ENCODE data around the gene ZNF385C.
A peak's percentile ranks its signal among the peaks of the same experiment; 100 is the strongest.

Gene ZNF385C

DNA sequence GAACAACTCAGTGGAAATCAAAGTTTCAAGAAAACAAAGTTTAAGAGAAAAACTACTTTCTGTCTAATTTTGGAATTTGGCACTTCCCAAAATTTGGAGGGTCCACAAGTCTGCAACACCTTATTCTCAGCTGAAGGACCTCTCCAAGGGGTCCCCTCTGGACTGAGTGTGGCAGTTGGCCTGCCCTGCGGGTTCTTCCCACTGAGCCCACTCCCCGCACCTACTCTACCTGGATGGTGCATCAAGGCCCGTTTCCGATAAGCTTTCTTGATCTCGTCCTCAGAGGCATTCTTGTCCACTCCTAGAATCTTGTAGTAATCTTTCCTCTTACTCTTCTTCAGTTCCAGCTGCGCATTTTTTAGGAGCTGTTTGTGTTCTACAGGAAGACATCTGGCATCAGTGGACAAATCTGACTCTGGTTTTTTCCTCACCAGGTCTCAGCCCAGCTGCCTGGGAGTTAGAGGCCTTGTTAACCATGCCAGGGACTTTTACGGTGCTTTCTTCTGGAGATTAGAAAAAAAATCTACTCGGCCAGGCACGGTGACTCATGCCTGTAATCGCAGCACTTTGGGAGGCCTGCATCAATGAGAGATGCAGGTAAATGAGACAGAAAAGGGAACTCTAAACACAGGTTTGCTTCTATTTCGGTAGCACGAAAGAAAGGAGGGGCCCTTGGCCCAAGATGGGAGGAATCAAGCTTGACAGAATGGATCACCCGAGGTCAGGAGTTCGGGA is 116.1 kb downstream of the ZNF385C start:
- no peak for DNase-seq (ENCODE audit: low spot score)
- no peak overlapping the region; the same call in 1 of the 2 replicates for H3K27ac ChIP-seq
- ChIA-PET CTCF (interaction anchor here (0.5 to 1.1 kb wide), 3 partner anchors 19 to 178 kb away, joined by 4 to 5 read pairs (median 4); no protein-coding TSS in a partner anchor), POLR2A (ENCODE audit: low non-redundant PET) (interaction anchor here (0.6 kb wide), 1 partner anchor 16 kb away, joined by 4 read pairs; no protein-coding TSS in a partner anchor)
- TF ChIP-seq, protein P1, sequence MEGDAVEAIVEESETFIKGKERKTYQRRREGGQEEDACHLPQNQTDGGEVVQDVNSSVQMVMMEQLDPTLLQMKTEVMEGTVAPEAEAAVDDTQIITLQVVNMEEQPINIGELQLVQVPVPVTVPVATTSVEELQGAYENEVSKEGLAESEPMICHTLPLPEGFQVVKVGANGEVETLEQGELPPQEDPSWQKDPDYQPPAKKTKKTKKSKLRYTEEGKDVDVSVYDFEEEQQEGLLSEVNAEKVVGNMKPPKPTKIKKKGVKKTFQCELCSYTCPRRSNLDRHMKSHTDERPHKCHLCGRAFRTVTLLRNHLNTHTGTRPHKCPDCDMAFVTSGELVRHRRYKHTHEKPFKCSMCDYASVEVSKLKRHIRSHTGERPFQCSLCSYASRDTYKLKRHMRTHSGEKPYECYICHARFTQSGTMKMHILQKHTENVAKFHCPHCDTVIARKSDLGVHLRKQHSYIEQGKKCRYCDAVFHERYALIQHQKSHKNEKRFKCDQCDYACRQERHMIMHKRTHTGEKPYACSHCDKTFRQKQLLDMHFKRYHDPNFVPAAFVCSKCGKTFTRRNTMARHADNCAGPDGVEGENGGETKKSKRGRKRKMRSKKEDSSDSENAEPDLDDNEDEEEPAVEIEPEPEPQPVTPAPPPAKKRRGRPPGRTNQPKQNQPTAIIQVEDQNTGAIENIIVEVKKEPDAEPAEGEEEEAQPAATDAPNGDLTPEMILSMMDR (conservative IDR thresholded peaks at IDR 0.05; ENCODE audit: low read depth): no peak

DNA sequence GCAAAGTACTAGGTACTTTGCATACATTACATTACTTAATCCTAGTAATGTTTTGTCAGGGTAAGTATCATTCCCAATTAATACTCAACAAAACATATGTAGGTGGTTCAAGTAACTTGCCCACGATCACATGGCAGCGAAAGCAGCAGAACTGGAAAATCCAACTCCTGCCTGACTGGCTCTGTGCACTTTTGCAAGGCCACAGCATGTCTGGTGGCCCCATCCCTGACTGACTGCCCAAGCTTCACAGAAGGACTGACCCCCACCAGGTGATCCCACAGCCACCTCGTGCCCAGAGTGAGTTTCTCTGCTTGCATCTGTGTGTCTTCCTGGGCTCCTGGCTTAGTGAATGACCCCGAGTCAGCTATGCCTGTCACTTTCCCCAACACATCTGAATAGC is 120.3 kb downstream of the ZNF385C start:
- TF ChIP-seq, protein P1 (conservative IDR thresholded peaks at IDR 0.05; ENCODE audit: low read depth): no peak
- peak overlapping the region; percentile 49 for H3K27ac ChIP-seq
- ChIA-PET CTCF (no interaction called here), POLR2A (ENCODE audit: low non-redundant PET) (no interaction called here)
- DNase-seq (ENCODE audit: low spot score): no peak

DNA sequence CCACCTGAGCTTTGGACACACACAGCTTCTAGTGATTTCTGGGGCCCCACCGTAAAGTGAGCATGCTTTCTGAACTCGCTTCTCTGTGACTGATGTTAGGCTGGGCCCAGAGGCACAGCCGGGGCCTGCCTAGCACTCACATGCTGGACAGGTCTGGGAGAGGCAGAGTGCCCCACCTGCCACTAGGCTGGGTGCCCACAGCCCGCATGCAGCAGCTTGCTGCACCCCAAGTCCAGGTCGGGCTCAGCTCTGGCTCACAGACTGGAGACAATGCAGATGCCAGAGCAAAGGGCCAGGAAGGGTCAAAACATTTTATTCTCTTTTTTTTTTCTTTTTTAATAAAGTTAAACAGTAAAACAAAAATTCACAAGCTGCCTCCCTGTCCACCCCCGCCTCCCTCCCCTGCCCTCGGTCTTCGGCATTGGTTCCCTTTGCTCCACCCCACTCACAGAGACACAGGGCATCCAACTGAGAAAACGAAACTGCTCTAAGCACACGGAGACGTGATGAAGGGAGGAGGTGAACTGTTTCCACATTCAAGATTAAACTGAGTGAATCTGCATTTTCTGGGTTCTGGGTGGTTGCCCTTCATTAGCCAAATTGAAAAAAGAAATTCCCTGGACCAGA is 122.0 kb downstream of the ZNF385C start:
- TF ChIP-seq, protein P1 (conservative IDR thresholded peaks at IDR 0.05; ENCODE audit: low read depth): no peak
- CTCF ChIA-PET: interaction anchor here (0.6 kb wide), 2 partner anchors 720 to 1349 kb away, joined by 6 read pairs; no protein-coding TSS in a partner anchor
- DNase-seq (ENCODE audit: low spot score): no peak
- POLR2A ChIA-PET (ENCODE audit: low non-redundant PET): interaction anchor here (0.8 kb wide), 1 partner anchor 9 kb away, joined by 3 read pairs; no protein-coding TSS in a partner anchor
- H3K27ac ChIP-seq: peak overlapping the region; percentile 56
